Heart left ventricle (tissue), 16 donors: ENCODE results near the gene PRR5. TPM values are rescaled to one million over a fixed set of nuclear protein-coding genes. Genes with fewer than 3 reads are reported as not detected.

ENCODE experiments used
- ATAC-seq, 4 donors: fragments of 200-7000 bp; cut with Tn5 transposase; one replicate each; pipeline ENCODE4 v1.9.1; 2020 to 2022; ENCODE audit warnings: moderate library complexity in 4 of 4, mild to moderate bottlenecking in 3 of 4, moderate number of reproducible peaks in 1 of 4
- DNase-seq, 5 donors: peaks; one replicate each; pipeline ENCODE4 v3.0.0-alpha.2; 2020
- H3K27ac ChIP-seq, 12 donors: fragments of 200-600 bp; sonication (generic) in 4 of 12; one replicate each; pipeline versions ENCODE4 v1.5.0 to v1.8.0; 2016 to 2022; ENCODE audit warnings: mild to moderate bottlenecking in 2 of 12
- H3K27me3 ChIP-seq, 9 donors: fragments of 200-600 bp; sonication (generic) in 2 of 9; one replicate each; pipeline versions ENCODE4 v1.5.1 to v1.8.0; 2016 to 2022; ENCODE audit warnings: mild to moderate bottlenecking in 3 of 9
- H3K36me3 ChIP-seq, 9 donors: fragments of 200-600 bp; sonication (generic) in 2 of 9; one replicate each; pipeline versions ENCODE4 v1.5.0 to v1.8.0; 2018 to 2022; ENCODE audit warnings: mild to moderate bottlenecking in 2 of 9
- H3K4me1 ChIP-seq, 12 donors: fragments of 200-600 bp; sonication (generic) in 4 of 12; one replicate each; pipeline versions ENCODE4 v1.5.0 to v1.8.0; 2016 to 2022; ENCODE audit warnings: mild to moderate bottlenecking in 3 of 12
- H3K4me3 ChIP-seq, 12 donors: fragments of 200-600 bp; sonication (generic) in 4 of 12; one replicate each; pipeline versions ENCODE4 v1.5.0 to v1.8.0; 2017 to 2022; ENCODE audit warnings: mild to moderate bottlenecking in 9 of 12, moderate library complexity in 4 of 12
- H3K9me3 ChIP-seq, 12 donors: fragments of 200-600 bp; sonication (generic) in 4 of 12; one replicate each; pipeline versions ENCODE4 v1.5.0 to v1.8.0; 2016 to 2022; ENCODE audit warnings: mild to moderate bottlenecking in 1 of 12
- CTCF ChIP-seq, 12 donors: fragments of 200-600 bp; sonication (generic) in 4 of 12; IDR thresholded peaks; one replicate each; pipeline versions ENCODE4 v1.5.0 to v1.8.0; 2018 to 2022; ENCODE audit warnings: antibody characterized with exemption in 12 of 12, mild to moderate bottlenecking in 5 of 12
- POLR2A ChIP-seq, 2 donors: fragments of 450-650 bp; IDR thresholded peaks; one replicate each; pipeline ENCODE4 v1.6.1; 2017; ENCODE audit warnings: antibody characterized with exemption in 2 of 2, mild to moderate bottlenecking in 2 of 2, moderate library complexity in 2 of 2
- WGBS, 4 donors: extraction: QIAGEN DNeasy Blood & Tissue Kit in 2 of 4; methylation state at CpG; one replicate each; pipeline versions ENCODE4 v1.1.5 to v1.1.7; 2013 to 2018; 5-methylcytosine and 5-hydroxymethylcytosine counted together
- intact Hi-C, 10 donors: fragments of 100-400 bp; cut with DNase I; formaldehyde crosslinking; loops; one replicate each; pipeline versions ENCODE4 v1.11.1 to v1.14.2; 2022
- polyA plus RNA-seq, 2 donors: library from polyadenylated mRNA; stranded (reverse); fragments of 200-250 nt; gene quantifications; one replicate each; pipeline ENCODE4 v1.2.3, GENCODE V29; 2013
- total RNA-seq, 9 donors: library from RNA; depleted of rRNA in 2 of 9; stranded (reverse); fragments of >200 nt in 2 of 9; fragmentation: NEBNext Ultra II Directional in 3 of 9; extraction: Animal tissue kit (Norgen Biotek cat#: 25700) in 3 of 9; gene quantifications; one replicate each; pipeline versions ENCODE4 v1.1.0 to v1.2.4, GENCODE V29; 2016 to 2023
- donor health status: ischemic (EF 13 %, LVEDD 7.1; RV severe dilation, severe dysfunction).
- donor health status: healthy with polysubstance abuse.
- donor health status: DM: no; HTN: yes; CAD: no.
- donor health status: DM: no; HTN: no; CAD: no.
- donor health status: ischemic (EF 25% LVEDD 6.9; RV normal size, moderate dysfunction).
- donor health status: ischemic (EF 25% LVEDD 5.7; RV mildly dilated, moderate dysfunction).
- donor health status: healthy.
- donor health status: DM: yes; HTN: yes; CAD: no.
- donor health status: ischemic (EF 35%, LVEDD 5.7; RV mildly dilated, moderate dysfunction).
- donor health status: nonischemic (EF 11% LVEDD 7.7; RV severe dilation, severe dysfunction).
- donor health status: DM: yes; HTN: yes; CAD: no.
- donor health status: PGD.
- donor health status: ischemic (EF 29% LVEDD 5.4; RV normal size, mild dysfunction).
- donor health status: nonischemic (EF 23%, LVEDD 6.1; RV moderate dilation, normal function).

The PRR5 gene
- total and polyA plus RNA-seq, 11 donors, result 1.6 to 9.5 (median 2.2) TPM

- no peaks in the 10 kb centered on the region for H3K9me3 ChIP-seq
- no peaks in the 10 kb centered on the region for H3K36me3 ChIP-seq
- WGBS, 4 donors, result 68 to 93% (median 86%) methylated on average over 4 of the region's 4 CpGs
- intact Hi-C loops, result loop anchor here in 1 of 10 donors (10.0 kb wide), 1 partner anchor 402 kb away; no protein-coding TSS in a partner anchor
- no peak overlapping the region for H3K4me3 ChIP-seq
- TF ChIP-seq POLR2A (IDR thresholded peaks at IDR 0.05) (no peak), CTCF (IDR thresholded peaks at IDR 0.05) (no peak)
- DNase-seq, result no peak
- no peaks in the 10 kb centered on the region for H3K27me3 ChIP-seq
- peaks cover 0 to 6% (median under 1%) of the 10 kb centered on the region in 12 donors for H3K4me1 ChIP-seq
- ATAC-seq, result no peak
- no peak overlapping the region for H3K27ac ChIP-seq
Measured at GRCh38 chr22:44693145-44693544, 8.9 kb upstream of the PRR5 start.

- TF ChIP-seq POLR2A (IDR thresholded peaks at IDR 0.05) (no peak), CTCF (IDR thresholded peaks at IDR 0.05) (no peak)
- intact Hi-C loops, result loop anchor here in 1 of 10 donors (10.0 kb wide), 1 partner anchor 401 kb away; no protein-coding TSS in a partner anchor
- H3K9me3 ChIP-seq, result no peaks in the 10 kb centered on the region
- H3K27ac ChIP-seq, result no peak overlapping the region
- no peak overlapping the region for H3K4me3 ChIP-seq
- WGBS, 4 donors, result 81 to 92% (median 87%) methylated on average over 9 of the region's 9 CpGs
- H3K27me3 ChIP-seq, result no peaks in the 10 kb centered on the region
- no peaks in the 10 kb centered on the region for H3K36me3 ChIP-seq
- H3K4me1 ChIP-seq, result peaks cover 0 to 10% (median 3%) of the 10 kb centered on the region in 12 donors
- ATAC-seq (no peak), DNase-seq (no peak)
Measured at GRCh38 chr22:44693756-44694155, 8.2 kb upstream of the PRR5 start.

GRCh38 chr22:44697423-44698141 is 4.4 kb upstream of the PRR5 start:
- Histone ChIP-seq H3K4me1 (peaks cover 0 to 23% (median 10%) of the 10 kb centered on the region in 12 donors), H3K27ac (no peak overlapping the region), H3K9me3 (no peaks in the 10 kb centered on the region), H3K27me3 (peaks cover 0 to 2% (median 0%) of the 10 kb centered on the region in 9 donors), H3K4me3 (no peak overlapping the region), H3K36me3 (no peaks in the 10 kb centered on the region)
- DNase-seq (peak; percentile 68 to 88 (median 76)), ATAC-seq (peak in 3 of 4 donors; percentile 52 to 68 (median 63))
- TF ChIP-seq CTCF (IDR thresholded peaks at IDR 0.05), result peak; percentile 85 to 97 (median 90)
- no peak for TF ChIP-seq POLR2A (IDR thresholded peaks at IDR 0.05)
- WGBS, 4 donors, result 29 to 46% (median 31%) methylated on average over 11 to 22 of the region's 22 CpGs
- intact Hi-C loops, result loop anchor here (1.0 to 10.0 kb wide), 5 partner anchors 37 to 397 kb away; no protein-coding TSS in a partner anchor
